Activated T-helper 2 cell treated with anti-CD3 and anti-CD28 coated beads, Interferon-gamma antibody, Interleukin-2, Interleukin-4, amounts not matched to agents 10 μg/mL and 5 μg/mL and 100 μg/mL, durations not matched to agents 14 hours and 24 hours and 36 hours (primary cell): Measurements from ENCODE around the gene ITCH. TPM values are rescaled to one million over a fixed set of nuclear protein-coding genes. Genes with fewer than 3 reads are reported as not detected.
"Not testable (repeated sequence)": the region's sequence is repeated elsewhere in the genome, so short reads cannot be mapped to it uniquely, and the experiment has no call there.

Experiments
- DNase-seq: peaks from one replicate; pipeline ENCODE4 v3.0.0; 2021; ENCODE audit warnings: low spot score
- H3K27ac Mint-ChIP-seq: one replicate; pipeline ENCODE4 v1.8.0; 2021; ENCODE audit warnings: mixed read lengths
- H3K27me3 Mint-ChIP-seq: one replicate; pipeline ENCODE4 v1.8.0; 2021; ENCODE audit warnings: low read depth, mixed read lengths
- H3K36me3 Mint-ChIP-seq: one replicate; pipeline ENCODE4 v1.8.0; 2021; ENCODE audit warnings: low read depth, mixed read lengths
- H3K4me1 Mint-ChIP-seq: one replicate; pipeline ENCODE4 v1.8.0; 2021; ENCODE audit warnings: low read depth, mixed read lengths
- H3K4me3 Mint-ChIP-seq: one replicate; pipeline ENCODE4 v1.8.0; 2021; ENCODE audit warnings: low read depth, mild to moderate bottlenecking, moderate library complexity, mixed read lengths
- H3K9me3 Mint-ChIP-seq: one replicate; pipeline ENCODE4 v1.8.0; 2021; ENCODE audit warnings: mixed read lengths
- intact Hi-C: fragments of 100-400 bp; cut with micrococcal nuclease; formaldehyde crosslinking; loops from one replicate; pipeline ENCODE4 v1.15.1; 2023
- total RNA-seq: library from RNA; stranded (reverse); gene quantifications from 2 replicates; pipeline ENCODE4 v1.2.3, GENCODE V29; 2022

ITCH gene
- total RNA-seq, 1 donor from 2014 or later, result 53.0 TPM

GRCh38 chr20:34332262-34332920 lies 30.7 kb upstream of the ITCH start:
- no peaks in the 10 kb centered on the region for H3K27me3 Mint-ChIP-seq
- H3K36me3 Mint-ChIP-seq, result no peaks in the 10 kb centered on the region
- H3K4me3 Mint-ChIP-seq, result no peak overlapping the region
- no peak for DNase-seq
- H3K27ac Mint-ChIP-seq, result no peak overlapping the region
- intact Hi-C loops, result no loop called here
- H3K9me3 Mint-ChIP-seq, result no peaks in the 10 kb centered on the region
- H3K4me1 Mint-ChIP-seq, result peaks cover 15% of the 10 kb centered on the region

GRCh38 chr20:34333786-34334185 lies 29.3 kb upstream of the ITCH start:
- H3K27me3 Mint-ChIP-seq, result no peaks in the 10 kb centered on the region
- H3K27ac Mint-ChIP-seq, result no peak overlapping the region
- H3K4me1 Mint-ChIP-seq, result peaks cover 12% of the 10 kb centered on the region
- no peak overlapping the region for H3K4me3 Mint-ChIP-seq
- no peak for DNase-seq
- no peaks in the 10 kb centered on the region for H3K9me3 Mint-ChIP-seq
- H3K36me3 Mint-ChIP-seq, result no peaks in the 10 kb centered on the region
- intact Hi-C loops, result no loop called here

- intact Hi-C loops, result no loop called here
- DNase-seq, result no peak
- H3K4me3 Mint-ChIP-seq, result no peak overlapping the region
- H3K27me3 Mint-ChIP-seq, result no peaks in the 10 kb centered on the region
- H3K36me3 Mint-ChIP-seq, result no peaks in the 10 kb centered on the region
- peaks cover 12% of the 10 kb centered on the region for H3K4me1 Mint-ChIP-seq
- H3K27ac Mint-ChIP-seq, result peak overlapping the region; percentile 51
- no peaks in the 10 kb centered on the region for H3K9me3 Mint-ChIP-seq
Measured at GRCh38 chr20:34334654-34335407, 28.2 kb upstream of the ITCH start.

- Mint-ChIP-seq H3K9me3 (no peaks in the 10 kb centered on the region), H3K27me3 (no peaks in the 10 kb centered on the region), H3K4me1 (peaks cover 10% of the 10 kb centered on the region), H3K4me3 (no peak overlapping the region), H3K36me3 (no peaks in the 10 kb centered on the region), H3K27ac (no peak overlapping the region)
- intact Hi-C loops, result no loop called here
- no peak for DNase-seq
Measured at GRCh38 chr20:34337544-34337943, 25.5 kb upstream of the ITCH start.

GRCh38 chr20:34337982-34338726 lies 24.9 kb upstream of the ITCH start:
- Mint-ChIP-seq H3K27ac (no peak overlapping the region), H3K4me1 (peaks cover 10% of the 10 kb centered on the region), H3K9me3 (no peaks in the 10 kb centered on the region), H3K27me3 (no peaks in the 10 kb centered on the region), H3K4me3 (no peak overlapping the region), H3K36me3 (no peaks in the 10 kb centered on the region)
- no peak for DNase-seq
- intact Hi-C loops, result no loop called here

- H3K4me1 Mint-ChIP-seq, DNase-seq, H3K36me3 Mint-ChIP-seq, H3K4me3 Mint-ChIP-seq, intact Hi-C loops, H3K27ac Mint-ChIP-seq, H3K27me3 Mint-ChIP-seq, H3K9me3 Mint-ChIP-seq: not testable (repeated sequence)
Measured at GRCh38 chr20:34340726-34341125, 22.3 kb upstream of the ITCH start.

GRCh38 chr20:34341199-34341598 lies 21.9 kb upstream of the ITCH start:
- H3K9me3 Mint-ChIP-seq, H3K36me3 Mint-ChIP-seq, H3K4me3 Mint-ChIP-seq, H3K27ac Mint-ChIP-seq, DNase-seq, H3K27me3 Mint-ChIP-seq, intact Hi-C loops, H3K4me1 Mint-ChIP-seq: not testable (repeated sequence)

- H3K9me3 Mint-ChIP-seq, result no peaks in the 10 kb centered on the region
- DNase-seq, result no peak
- H3K27ac Mint-ChIP-seq, result no peak overlapping the region
- no peaks in the 10 kb centered on the region for H3K36me3 Mint-ChIP-seq
- H3K4me3 Mint-ChIP-seq, result no peak overlapping the region
- intact Hi-C loops, result no loop called here
- no peaks in the 10 kb centered on the region for H3K4me1 Mint-ChIP-seq
- no peaks in the 10 kb centered on the region for H3K27me3 Mint-ChIP-seq
Measured at GRCh38 chr20:34343458-34344211, 19.4 kb upstream of the ITCH start.

- H3K36me3 Mint-ChIP-seq, result no peaks in the 10 kb centered on the region
- intact Hi-C loops, result no loop called here
- H3K9me3 Mint-ChIP-seq, result no peaks in the 10 kb centered on the region
- no peak overlapping the region for H3K27ac Mint-ChIP-seq
- no peak overlapping the region for H3K4me3 Mint-ChIP-seq
- H3K4me1 Mint-ChIP-seq, result no peaks in the 10 kb centered on the region
- no peaks in the 10 kb centered on the region for H3K27me3 Mint-ChIP-seq
- DNase-seq, result no peak
Measured at GRCh38 chr20:34344238-34344637, 18.8 kb upstream of the ITCH start.

GRCh38 chr20:34345402-34345736 lies 17.7 kb upstream of the ITCH start:
- no peak for DNase-seq
- no peaks in the 10 kb centered on the region for H3K9me3 Mint-ChIP-seq
- H3K27ac Mint-ChIP-seq, result no peak overlapping the region
- peaks cover 9% of the 10 kb centered on the region for H3K4me1 Mint-ChIP-seq
- H3K4me3 Mint-ChIP-seq, result no peak overlapping the region
- H3K27me3 Mint-ChIP-seq, result no peaks in the 10 kb centered on the region
- H3K36me3 Mint-ChIP-seq, result no peaks in the 10 kb centered on the region
- intact Hi-C loops, result no loop called here

GRCh38 chr20:34345839-34346532 lies 17.1 kb upstream of the ITCH start:
- H3K9me3 Mint-ChIP-seq, H3K27ac Mint-ChIP-seq, H3K36me3 Mint-ChIP-seq, H3K4me1 Mint-ChIP-seq, DNase-seq, H3K27me3 Mint-ChIP-seq, H3K4me3 Mint-ChIP-seq, intact Hi-C loops: not testable (repeated sequence)

GRCh38 chr20:34346533-34346865 lies 16.6 kb upstream of the ITCH start:
- H3K4me1 Mint-ChIP-seq, H3K9me3 Mint-ChIP-seq, H3K27me3 Mint-ChIP-seq, H3K36me3 Mint-ChIP-seq, DNase-seq, H3K4me3 Mint-ChIP-seq, H3K27ac Mint-ChIP-seq, intact Hi-C loops: not testable (repeated sequence)
